ENCODE results near the gene FKBP5.
"Not testable (repeated sequence)": the region's sequence is repeated elsewhere in the genome, so short reads cannot be mapped to it uniquely, and the experiment has no call there.

The FKBP5 gene

GRCh38 chr6:35717449-35718374 lies 29.0 kb upstream of the FKBP5 start:
- no peak for TF ChIP-seq POLR2A (IDR thresholded peaks at IDR 0.05; ENCODE audit: low read length)
- no peak for DNase-seq

- TF ChIP-seq GATA1 (IDR thresholded peaks at IDR 0.05; ENCODE audit: low read depth, low read length) (no peak), POLR2A (IDR thresholded peaks at IDR 0.05; ENCODE audit: low read length) (no peak)
Measured at GRCh38 chr6:35716798-35717197, 28.1 kb upstream of the FKBP5 start.

GRCh38 chr6:35713006-35713767 lies 24.5 kb upstream of the FKBP5 start:
- TF ChIP-seq POLR2A (IDR thresholded peaks at IDR 0.05; ENCODE audit: low read length) = no peak
- no peak for TF ChIP-seq GATA1 (IDR thresholded peaks at IDR 0.05; ENCODE audit: low read depth, low read length)

More at GRCh38 chr6:35716798-35717197, 28.1 kb upstream of the FKBP5 start:
- DNase-seq = no peak

GRCh38 chr6:35711731-35712130 lies 23.0 kb upstream of the FKBP5 start:
- no peak for DNase-seq
- no peak for TF ChIP-seq POLR2A (IDR thresholded peaks at IDR 0.05; ENCODE audit: low read length)
- no peak for TF ChIP-seq GATA1 (IDR thresholded peaks at IDR 0.05; ENCODE audit: low read depth, low read length)

More at GRCh38 chr6:35713006-35713767, 24.5 kb upstream of the FKBP5 start:
- DNase-seq = no peak

- TF ChIP-seq POLR2A (IDR thresholded peaks at IDR 0.05; ENCODE audit: low read length) (no peak), GATA1 (IDR thresholded peaks at IDR 0.05; ENCODE audit: low read depth, low read length) (no peak)
- no peak for DNase-seq
Measured at GRCh38 chr6:35710241-35710847, 21.6 kb upstream of the FKBP5 start.

GRCh38 chr6:35708585-35708984 lies 19.9 kb upstream of the FKBP5 start:
- DNase-seq = no peak
- TF ChIP-seq GATA1 (IDR thresholded peaks at IDR 0.05; ENCODE audit: low read depth, low read length) (no peak), POLR2A (IDR thresholded peaks at IDR 0.05; ENCODE audit: low read length) (no peak)

GRCh38 chr6:35707714-35708407 lies 19.1 kb upstream of the FKBP5 start:
- DNase-seq = no peak
- TF ChIP-seq POLR2A (IDR thresholded peaks at IDR 0.05; ENCODE audit: low read length) (no peak), GATA1 (IDR thresholded peaks at IDR 0.05; ENCODE audit: low read depth, low read length) (no peak)

- DNase-seq = no peak
- TF ChIP-seq POLR2A (IDR thresholded peaks at IDR 0.05; ENCODE audit: low read length) (peak; percentile 15), GATA1 (IDR thresholded peaks at IDR 0.05; ENCODE audit: low read depth, low read length) (no peak)
Measured at GRCh38 chr6:35706468-35706867, 17.8 kb upstream of the FKBP5 start.

GRCh38 chr6:35703554-35703953 lies 14.8 kb upstream of the FKBP5 start:
- DNase-seq = peak in 1 of 2 experiments; percentile 28
- TF ChIP-seq GATA1 (IDR thresholded peaks at IDR 0.05; ENCODE audit: low read depth, low read length) (no peak), POLR2A (IDR thresholded peaks at IDR 0.05; ENCODE audit: low read length) (no peak)

- TF ChIP-seq POLR2A (IDR thresholded peaks at IDR 0.05; ENCODE audit: low read length) (no peak), GATA1 (IDR thresholded peaks at IDR 0.05; ENCODE audit: low read depth, low read length) (no peak)
- no peak for DNase-seq
Measured at GRCh38 chr6:35698858-35699257, 10.1 kb upstream of the FKBP5 start.

GRCh38 chr6:35698430-35698829 lies 9.7 kb upstream of the FKBP5 start:
- DNase-seq = not testable (repeated sequence)

GRCh38 chr6:35694462-35694861 lies 5.7 kb upstream of the FKBP5 start:
- TF ChIP-seq GATA1 (IDR thresholded peaks at IDR 0.05; ENCODE audit: low read depth, low read length) (no peak), POLR2A (IDR thresholded peaks at IDR 0.05; ENCODE audit: low read length) (no peak)
- peak in 1 of 2 experiments; percentile 38 for DNase-seq

- DNase-seq = no peak
- TF ChIP-seq GATA1 (IDR thresholded peaks at IDR 0.05; ENCODE audit: low read depth, low read length) = no peak
- TF ChIP-seq POLR2A (IDR thresholded peaks at IDR 0.05; ENCODE audit: low read length) = no peak
Measured at GRCh38 chr6:35691027-35691824, 2.5 kb upstream of the FKBP5 start.
